Stimulated activated CD8-positive, alpha-beta memory T cell treated with anti-CD3 and anti-CD28 coated beads, Interleukin-7, amount 100 ng/mL, for 48 hours (primary cell): ENCODE results near the gene NOS1AP.

Source experiments
- DNase-seq, 2 donors: peaks; one replicate each; pipeline ENCODE4 v3.0.0-alpha.2; 2020; ENCODE audit warnings: low read depth in 1 of 2; ENCODE audit errors: extremely low read depth in 1 of 2

NOS1AP gene

GRCh38 chr1:162087574-162087973 lies 18.1 kb downstream of the NOS1AP start:
- no peak for DNase-seq

- DNase-seq, result no peak
Observed at GRCh38 chr1:162088281-162088969, 18.9 kb downstream of the NOS1AP start.

GRCh38 chr1:162089748-162090147 lies 20.3 kb downstream of the NOS1AP start:
- DNase-seq, result no peak

- DNase-seq, result no peak
Observed at GRCh38 chr1:162090378-162090777, 20.9 kb downstream of the NOS1AP start.

GRCh38 chr1:162091681-162092524 lies 22.4 kb downstream of the NOS1AP start:
- DNase-seq, result no peak

GRCh38 chr1:162093095-162093494 lies 23.6 kb downstream of the NOS1AP start:
- no peak for DNase-seq

GRCh38 chr1:162094271-162094670 lies 24.8 kb downstream of the NOS1AP start:
- DNase-seq, result no peak

GRCh38 chr1:162094723-162095122 lies 25.2 kb downstream of the NOS1AP start:
- no peak for DNase-seq

- no peak for DNase-seq
Observed at GRCh38 chr1:162107911-162108310, 38.4 kb downstream of the NOS1AP start.

- no peak for DNase-seq
Observed at GRCh38 chr1:162108426-162108825, 38.9 kb downstream of the NOS1AP start.

GRCh38 chr1:162110910-162111309 lies 41.4 kb downstream of the NOS1AP start:
- no peak for DNase-seq

- no peak for DNase-seq
Observed at GRCh38 chr1:162111572-162111971, 42.1 kb downstream of the NOS1AP start.

GRCh38 chr1:162113419-162113818 lies 43.9 kb downstream of the NOS1AP start:
- DNase-seq, result no peak

GRCh38 chr1:162117039-162117774 lies 47.7 kb downstream of the NOS1AP start:
- no peak for DNase-seq

GRCh38 chr1:162118063-162118462 lies 48.6 kb downstream of the NOS1AP start:
- DNase-seq, result no peak

- DNase-seq, result no peak
Observed at GRCh38 chr1:162128693-162129356, 59.3 kb downstream of the NOS1AP start.

GRCh38 chr1:162130308-162130707 lies 60.8 kb downstream of the NOS1AP start:
- no peak for DNase-seq

GRCh38 chr1:162131400-162132321 lies 62.2 kb downstream of the NOS1AP start:
- DNase-seq, result no peak

GRCh38 chr1:162133566-162133965 lies 64.1 kb downstream of the NOS1AP start:
- no peak for DNase-seq

- no peak for DNase-seq
Observed at GRCh38 chr1:162134646-162135045, 65.2 kb downstream of the NOS1AP start.
